Ishikawa (cell line): ENCODE results near the gene TUBA1A.
A peak's percentile ranks its signal among the peaks of the same experiment; 100 is the strongest.

Experiments used
- CEBPB ChIP-seq: IDR thresholded peaks from 2 replicates; pipeline ENCODE4 v1.6.1; 2012
- CREB1 ChIP-seq: IDR thresholded peaks from 2 replicates; pipeline ENCODE4 v1.6.1; 2012; ENCODE audit warnings: low read depth
- EP300 ChIP-seq: IDR thresholded peaks from 2 replicates; pipeline ENCODE4 v1.6.1; 2012; ENCODE audit warnings: borderline replicate concordance
- FOXM1 ChIP-seq: IDR thresholded peaks from 2 replicates; pipeline ENCODE4 v1.6.1; 2012; ENCODE audit warnings: low read depth, borderline replicate concordance
- RAD21 ChIP-seq: IDR thresholded peaks from 2 replicates; pipeline ENCODE4 v1.6.1; 2012; ENCODE audit warnings: low read depth
- TAF1 ChIP-seq: IDR thresholded peaks from 2 replicates; pipeline ENCODE4 v1.6.1; 2012; ENCODE audit warnings: low read depth, mild to moderate bottlenecking
- TEAD4 ChIP-seq: IDR thresholded peaks from 2 replicates; pipeline ENCODE4 v1.6.1; 2012
- USF1 ChIP-seq: IDR thresholded peaks from 2 replicates; pipeline ENCODE4 v1.6.1; 2012
- YY1 ChIP-seq: IDR thresholded peaks from 2 replicates; pipeline ENCODE4 v1.6.1; 2012; ENCODE audit warnings: low read depth
- ZBTB7A ChIP-seq: IDR thresholded peaks from 2 replicates; pipeline ENCODE4 v1.6.1; 2012; ENCODE audit warnings: low read depth
- TF ChIP-seq, protein P1 (sequence below): IDR thresholded peaks from 2 replicates; pipeline ENCODE4 v1.6.1; 2012; ENCODE audit warnings: low read depth, mild to moderate bottlenecking
- TF ChIP-seq, protein P2 (sequence below): IDR thresholded peaks from 2 replicates; pipeline ENCODE4 v1.6.1; 2012

DNA sequence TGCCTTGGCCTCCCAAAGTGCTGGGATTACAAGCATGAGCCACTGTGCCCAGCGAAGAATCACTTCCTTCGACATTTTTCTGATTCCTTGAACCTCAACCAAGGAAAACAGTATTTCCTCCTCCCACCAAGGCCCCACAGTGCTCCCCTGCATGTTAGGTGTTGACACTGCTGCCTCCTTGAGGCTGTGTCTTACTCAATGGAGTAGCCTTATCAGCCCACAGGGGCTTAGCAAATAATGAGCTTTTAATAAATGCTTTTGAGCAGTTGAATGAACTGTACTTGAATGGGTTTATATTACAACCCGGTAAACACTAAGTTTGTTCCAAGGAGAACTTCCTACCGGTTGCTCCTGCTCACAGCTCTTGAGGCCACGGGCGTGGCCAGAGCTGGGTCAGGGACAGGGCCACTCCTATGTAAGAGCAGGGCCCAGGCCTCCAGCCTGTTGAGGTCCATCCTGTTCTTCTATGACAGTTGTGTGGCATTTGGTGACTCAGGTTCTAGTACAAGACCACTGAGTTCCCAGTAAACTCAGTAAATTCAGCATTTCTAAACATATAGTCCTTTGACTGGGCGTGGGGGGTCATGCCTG is 36.8 kb upstream of the TUBA1A start:
- TF ChIP-seq CEBPB (no peak), ZBTB7A (no peak), YY1 (no peak), FOXM1 (no peak), TAF1 (no peak), CREB1 (no peak), EP300 (no peak), USF1 (no peak), TEAD4 (no peak), RAD21 (peak; percentile 13; the same call in 1 of the 2 replicates)
- TF ChIP-seq, protein P1, sequence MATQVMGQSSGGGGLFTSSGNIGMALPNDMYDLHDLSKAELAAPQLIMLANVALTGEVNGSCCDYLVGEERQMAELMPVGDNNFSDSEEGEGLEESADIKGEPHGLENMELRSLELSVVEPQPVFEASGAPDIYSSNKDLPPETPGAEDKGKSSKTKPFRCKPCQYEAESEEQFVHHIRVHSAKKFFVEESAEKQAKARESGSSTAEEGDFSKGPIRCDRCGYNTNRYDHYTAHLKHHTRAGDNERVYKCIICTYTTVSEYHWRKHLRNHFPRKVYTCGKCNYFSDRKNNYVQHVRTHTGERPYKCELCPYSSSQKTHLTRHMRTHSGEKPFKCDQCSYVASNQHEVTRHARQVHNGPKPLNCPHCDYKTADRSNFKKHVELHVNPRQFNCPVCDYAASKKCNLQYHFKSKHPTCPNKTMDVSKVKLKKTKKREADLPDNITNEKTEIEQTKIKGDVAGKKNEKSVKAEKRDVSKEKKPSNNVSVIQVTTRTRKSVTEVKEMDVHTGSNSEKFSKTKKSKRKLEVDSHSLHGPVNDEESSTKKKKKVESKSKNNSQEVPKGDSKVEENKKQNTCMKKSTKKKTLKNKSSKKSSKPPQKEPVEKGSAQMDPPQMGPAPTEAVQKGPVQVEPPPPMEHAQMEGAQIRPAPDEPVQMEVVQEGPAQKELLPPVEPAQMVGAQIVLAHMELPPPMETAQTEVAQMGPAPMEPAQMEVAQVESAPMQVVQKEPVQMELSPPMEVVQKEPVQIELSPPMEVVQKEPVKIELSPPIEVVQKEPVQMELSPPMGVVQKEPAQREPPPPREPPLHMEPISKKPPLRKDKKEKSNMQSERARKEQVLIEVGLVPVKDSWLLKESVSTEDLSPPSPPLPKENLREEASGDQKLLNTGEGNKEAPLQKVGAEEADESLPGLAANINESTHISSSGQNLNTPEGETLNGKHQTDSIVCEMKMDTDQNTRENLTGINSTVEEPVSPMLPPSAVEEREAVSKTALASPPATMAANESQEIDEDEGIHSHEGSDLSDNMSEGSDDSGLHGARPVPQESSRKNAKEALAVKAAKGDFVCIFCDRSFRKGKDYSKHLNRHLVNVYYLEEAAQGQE = no peak
- TF ChIP-seq, protein P2, sequence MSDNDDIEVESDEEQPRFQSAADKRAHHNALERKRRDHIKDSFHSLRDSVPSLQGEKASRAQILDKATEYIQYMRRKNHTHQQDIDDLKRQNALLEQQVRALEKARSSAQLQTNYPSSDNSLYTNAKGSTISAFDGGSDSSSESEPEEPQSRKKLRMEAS = no peak
